Endodermal cell (in vitro differentiated cells): ENCODE results near the gene TMEM170B. TPM values are rescaled to one million over a fixed set of nuclear protein-coding genes. Genes with fewer than 3 reads are reported as not detected.

ENCODE experiments used
- DNase-seq: peaks from one replicate; pipeline ENCODE4 v3.0.0-alpha.2; 2017
- H3K27ac ChIP-seq: 2 replicates; pipeline ENCODE4 v1.5.1; 2013; ENCODE audit warnings: mild to moderate bottlenecking, low read depth, low read length, moderate library complexity
- H3K27me3 ChIP-seq: 2 replicates; pipeline ENCODE4 v1.6.1; 2013; ENCODE audit warnings: mild to moderate bottlenecking, low read length, moderate library complexity; ENCODE audit not compliant: insufficient read depth, control insufficient read depth, poor library complexity, severe bottlenecking
- H3K36me3 ChIP-seq: 2 replicates; pipeline ENCODE4 v1.7.0; 2013; ENCODE audit warnings: mild to moderate bottlenecking, low read length, moderate library complexity; ENCODE audit not compliant: control insufficient read depth, insufficient read depth
- H3K4me1 ChIP-seq: one replicate; pipeline ENCODE4 v1.7.0; 2013; ENCODE audit warnings: low read length; ENCODE audit not compliant: control insufficient read depth, insufficient read depth
- H3K4me3 ChIP-seq: 2 replicates; pipeline ENCODE4 v1.5.1; 2013; ENCODE audit warnings: mild to moderate bottlenecking, low read length, moderate library complexity
- H3K9ac ChIP-seq: 2 replicates; pipeline ENCODE4 v1.6.1; 2013; ENCODE audit warnings: mild to moderate bottlenecking, low read length, moderate library complexity; ENCODE audit not compliant: poor library complexity, severe bottlenecking; ENCODE audit errors: extremely low read depth
- H3K9me3 ChIP-seq: 2 replicates; pipeline ENCODE4 v1.6.1; 2013; ENCODE audit warnings: mild to moderate bottlenecking, low read length, moderate library complexity; ENCODE audit not compliant: control insufficient read depth
- H3K27ac Mint-ChIP-seq: 2 replicates; pipeline ENCODE4 v1.8.0; 2020; ENCODE audit warnings: mixed read lengths
- H3K27me3 Mint-ChIP-seq: 2 replicates; pipeline ENCODE4 v1.8.0; 2021; ENCODE audit warnings: mild to moderate bottlenecking, mixed read lengths; ENCODE audit not compliant: insufficient read depth
- H3K36me3 Mint-ChIP-seq: 2 replicates; pipeline ENCODE4 v1.8.0; 2020; ENCODE audit warnings: low read depth, mixed read lengths
- H3K4me1 Mint-ChIP-seq: 2 replicates; pipeline ENCODE4 v1.8.0; 2020; ENCODE audit warnings: mixed read lengths
- H3K4me3 Mint-ChIP-seq: 2 replicates; pipeline ENCODE4 v1.8.0; 2020; ENCODE audit warnings: mild to moderate bottlenecking, moderate library complexity, mixed read lengths
- H3K9me3 Mint-ChIP-seq: 2 replicates; pipeline ENCODE4 v1.8.0; 2020; ENCODE audit warnings: mild to moderate bottlenecking, mixed read lengths
- CTCF ChIP-seq: fragments of 200-600 bp; sonication (generic); conservative IDR thresholded peaks from 2 replicates; pipeline ENCODE4 v1.5.0; 2021; ENCODE audit warnings: antibody characterized with exemption, mild to moderate bottlenecking
- WGBS, 2 experiments: methylation state at CpG; one replicate each; pipeline versions ENCODE4 v1.1.5 to v1.1.7; 2013; ENCODE audit warnings: missing lambda C conversion rate in 2 of 2, mixed read lengths in 1 of 2; ENCODE audit not compliant: insufficient coverage in 1 of 2, insufficient read length in 1 of 2; 5-methylcytosine and 5-hydroxymethylcytosine counted together
- total RNA-seq, 2 donors: library from RNA; stranded (reverse); fragmentation: NEBNext Ultra II Directional in 1 of 2; extraction: Animal tissue kit (Norgen Biotek cat#: 25700) in 1 of 2; gene quantifications; 2 replicates in 1 of 2; 3 replicates in 1 of 2; pipeline ENCODE4 v1.2.1, GENCODE V29; 2021

The TMEM170B gene
- total RNA-seq, 2 donors from 2014 or later = 2.3 to 5.3 TPM

- H3K27ac ChIP-seq = no peak overlapping the region
- H3K4me1 ChIP-seq = no peaks in the 10 kb centered on the region
- Mint-ChIP-seq H3K27me3 (no peaks in the 10 kb centered on the region), H3K4me3 (no peak overlapping the region), H3K36me3 (no peaks in the 10 kb centered on the region), H3K4me1 (no peaks in the 10 kb centered on the region), H3K9me3 (peaks cover 3% of the 10 kb centered on the region), H3K27ac (no peak overlapping the region)
- no peak overlapping the region for H3K9ac ChIP-seq
- H3K4me3 ChIP-seq = no peak overlapping the region
- no peaks in the 10 kb centered on the region for H3K27me3 ChIP-seq
- TF ChIP-seq CTCF = no peak
- DNase-seq = no peak
- no peaks in the 10 kb centered on the region for H3K36me3 ChIP-seq
- no peaks in the 10 kb centered on the region for H3K9me3 ChIP-seq
These were observed 91.0 kb downstream of the TMEM170B start for GRCh38 chr6:11628562-11628961.

- Histone ChIP-seq H3K9me3 (no peaks in the 10 kb centered on the region), H3K27me3 (no peaks in the 10 kb centered on the region), H3K27ac (no peak overlapping the region), H3K4me3 (no peak overlapping the region), H3K4me1 (no peaks in the 10 kb centered on the region), H3K9ac (no peak overlapping the region), H3K36me3 (no peaks in the 10 kb centered on the region)
- no peaks in the 10 kb centered on the region for H3K36me3 Mint-ChIP-seq
- no peak for TF ChIP-seq CTCF
- no peak overlapping the region for H3K4me3 Mint-ChIP-seq
- H3K9me3 Mint-ChIP-seq = no peaks in the 10 kb centered on the region
- H3K27me3 Mint-ChIP-seq = no peaks in the 10 kb centered on the region
- DNase-seq = no peak
- H3K4me1 Mint-ChIP-seq = no peaks in the 10 kb centered on the region
- H3K27ac Mint-ChIP-seq = no peak overlapping the region
- WGBS, 2 experiments = 93 to 96% methylated on average over 3 to 7 of the region's 7 CpGs
These were observed 93.5 kb downstream of the TMEM170B start for GRCh38 chr6:11631008-11631407.

GRCh38 chr6:11631539-11631938, 94.0 kb downstream of the TMEM170B start:
- no peaks in the 10 kb centered on the region for H3K27me3 ChIP-seq
- no peaks in the 10 kb centered on the region for H3K9me3 Mint-ChIP-seq
- H3K9ac ChIP-seq = no peak overlapping the region
- H3K36me3 ChIP-seq = no peaks in the 10 kb centered on the region
- H3K4me3 ChIP-seq = no peak overlapping the region
- no peak overlapping the region for H3K27ac ChIP-seq
- no peak for DNase-seq
- H3K4me1 ChIP-seq = no peaks in the 10 kb centered on the region
- no peaks in the 10 kb centered on the region for H3K36me3 Mint-ChIP-seq
- H3K4me3 Mint-ChIP-seq = no peak overlapping the region
- no peaks in the 10 kb centered on the region for H3K4me1 Mint-ChIP-seq
- no peaks in the 10 kb centered on the region for H3K9me3 ChIP-seq
- no peaks in the 10 kb centered on the region for H3K27me3 Mint-ChIP-seq
- no peak overlapping the region for H3K27ac Mint-ChIP-seq
- WGBS, 2 experiments = 86 to 90% methylated on average over 4 to 5 of the region's 5 CpGs
- no peak for TF ChIP-seq CTCF
